Measurements from ENCODE around the gene GCFC2. TPM values are rescaled to one million over a fixed set of nuclear protein-coding genes. Genes with fewer than 3 reads are reported as not detected.

The GCFC2 gene
- total RNA-seq, 2 experiments from 2014 or later: 33.8 to 38.4 TPM

GRCh38 chr2:75622929-75623328 lies 87.8 kb downstream of the GCFC2 start:
- Mint-ChIP-seq H3K4me1 (no peaks in the 10 kb centered on the region), H3K9me3 (no peaks in the 10 kb centered on the region), H3K27me3 (peaks cover 21% of the 10 kb centered on the region), H3K4me3 (no peak overlapping the region), H3K36me3 (peaks cover 1% of the 10 kb centered on the region), H3K27ac (no peak overlapping the region)
- DNase-seq: no peak

GRCh38 chr2:75622500-75622899 lies 88.2 kb downstream of the GCFC2 start:
- H3K36me3 Mint-ChIP-seq: peaks cover 1% of the 10 kb centered on the region
- no peaks in the 10 kb centered on the region for H3K4me1 Mint-ChIP-seq
- no peak for DNase-seq
- no peak overlapping the region for H3K4me3 Mint-ChIP-seq
- H3K27ac Mint-ChIP-seq: no peak overlapping the region
- no peaks in the 10 kb centered on the region for H3K9me3 Mint-ChIP-seq
- peaks cover 20% of the 10 kb centered on the region for H3K27me3 Mint-ChIP-seq

GRCh38 chr2:75621228-75621627 lies 89.5 kb downstream of the GCFC2 start:
- Mint-ChIP-seq H3K27me3 (peaks cover 18% of the 10 kb centered on the region), H3K27ac (no peak overlapping the region), H3K4me3 (no peak overlapping the region), H3K4me1 (no peaks in the 10 kb centered on the region), H3K9me3 (no peaks in the 10 kb centered on the region), H3K36me3 (peaks cover 1% of the 10 kb centered on the region)
- no peak for DNase-seq

- no peaks in the 10 kb centered on the region for H3K9me3 Mint-ChIP-seq
- peaks cover 1% of the 10 kb centered on the region for H3K36me3 Mint-ChIP-seq
- H3K27ac Mint-ChIP-seq: no peak overlapping the region
- H3K4me1 Mint-ChIP-seq: no peaks in the 10 kb centered on the region
- no peak for DNase-seq
- H3K27me3 Mint-ChIP-seq: peaks cover 15% of the 10 kb centered on the region
- no peak overlapping the region for H3K4me3 Mint-ChIP-seq
Measured at GRCh38 chr2:75619956-75620740, 90.6 kb downstream of the GCFC2 start.

- no peak for DNase-seq
- no peaks in the 10 kb centered on the region for H3K9me3 Mint-ChIP-seq
Measured at GRCh38 chr2:75616933-75617332, 93.8 kb downstream of the GCFC2 start.

GRCh38 chr2:75616406-75616805 lies 94.3 kb downstream of the GCFC2 start:
- DNase-seq: no peak
- no peak overlapping the region for H3K27ac Mint-ChIP-seq
- H3K4me1 Mint-ChIP-seq: no peaks in the 10 kb centered on the region
- no peaks in the 10 kb centered on the region for H3K9me3 Mint-ChIP-seq
- peaks cover 17% of the 10 kb centered on the region for H3K27me3 Mint-ChIP-seq
- no peak overlapping the region for H3K4me3 Mint-ChIP-seq
- peaks cover 1% of the 10 kb centered on the region for H3K36me3 Mint-ChIP-seq

More at GRCh38 chr2:75616933-75617332, 93.8 kb downstream of the GCFC2 start:
- Mint-ChIP-seq H3K36me3 (peaks cover 1% of the 10 kb centered on the region), H3K27me3 (peaks cover 12% of the 10 kb centered on the region), H3K4me3 (no peak overlapping the region), H3K4me1 (no peaks in the 10 kb centered on the region), H3K27ac (no peak overlapping the region)

GRCh38 chr2:75614162-75614651 lies 96.5 kb downstream of the GCFC2 start:
- no peak overlapping the region for H3K4me3 Mint-ChIP-seq
- DNase-seq: no peak
- H3K27ac Mint-ChIP-seq: no peak overlapping the region
- no peaks in the 10 kb centered on the region for H3K9me3 Mint-ChIP-seq
- no peaks in the 10 kb centered on the region for H3K4me1 Mint-ChIP-seq
- peaks cover 30% of the 10 kb centered on the region for H3K27me3 Mint-ChIP-seq
- no peaks in the 10 kb centered on the region for H3K36me3 Mint-ChIP-seq

GRCh38 chr2:75612862-75613243 lies 97.9 kb downstream of the GCFC2 start:
- no peaks in the 10 kb centered on the region for H3K36me3 Mint-ChIP-seq
- H3K27me3 Mint-ChIP-seq: peaks cover 41% of the 10 kb centered on the region
- no peaks in the 10 kb centered on the region for H3K9me3 Mint-ChIP-seq

More at GRCh38 chr2:75612862-75613243, 97.9 kb downstream of the GCFC2 start:
- DNase-seq: no peak
- H3K27ac Mint-ChIP-seq: no peak overlapping the region
- no peak overlapping the region for H3K4me3 Mint-ChIP-seq
- peaks cover 3% of the 10 kb centered on the region for H3K4me1 Mint-ChIP-seq

Other genes starting within 250 kb of the GCFC2 start
- under 1 TPM; 0.23 to 0.36 TPM for gene EVA1A, start 150.0 kb downstream of the GCFC2 start, total RNA-seq
- gene MRPL19, start 64.1 kb downstream of the GCFC2 start, total RNA-seq: 10 to 100 TPM; 77.6 to 81.2 TPM

All from activated naive CD8-positive, alpha-beta T cell treated with anti-CD3 and anti-CD28 coated beads for 36 hours (primary cell).